Measurements from ENCODE around the gene NCKAP5. TPM values are rescaled to one million over a fixed set of nuclear protein-coding genes. Genes with fewer than 3 reads are reported as not detected.

Gene NCKAP5
- total and polyA plus RNA-seq, 7 donors, result 0.03 to 1.2 (median 0.22) TPM

- no peaks in the 10 kb centered on the region for H3K9me3 ChIP-seq
- DNase-seq (no peak), ATAC-seq (no peak)
- H3K27ac ChIP-seq, result no peak overlapping the region
- peaks cover 0 to 7% (median 2%) of the 10 kb centered on the region in 3 donors for H3K27me3 ChIP-seq (ENCODE audit: insufficient read depth in 3 of 3, low read length in 2 of 3)
- no peaks in the 10 kb centered on the region for H3K4me1 ChIP-seq
- intact Hi-C loops (cut with DNase I), result no loop called here
- no peaks in the 10 kb centered on the region for H3K36me3 ChIP-seq (ENCODE audit: insufficient read depth in 1 of 2, low read depth in 1 of 2)
- H3K4me3 ChIP-seq, result peak overlapping the region; percentile 56
- TF ChIP-seq CTCF (IDR thresholded peaks at IDR 0.05), result no peak
- WGBS, 3 donors, result 53 to 55% (median 54%) methylated on average over 7 of the region's 7 CpGs
Observed at GRCh38 chr2:133264989-133265401, 303.3 kb downstream of the NCKAP5 start.

- peaks cover 0 to 7% (median 2%) of the 10 kb centered on the region in 3 donors for H3K27me3 ChIP-seq (ENCODE audit: insufficient read depth in 3 of 3, low read length in 2 of 3)
- H3K36me3 ChIP-seq (ENCODE audit: insufficient read depth in 1 of 2, low read depth in 1 of 2), result no peaks in the 10 kb centered on the region
- 88 to 94% (median 90%) methylated on average over 2 of the region's 2 CpGs for WGBS, 3 donors
- no peaks in the 10 kb centered on the region for H3K4me1 ChIP-seq
- H3K9me3 ChIP-seq, result no peaks in the 10 kb centered on the region
- no peak overlapping the region for H3K4me3 ChIP-seq
- TF ChIP-seq CTCF (IDR thresholded peaks at IDR 0.05), result no peak
- DNase-seq (no peak), ATAC-seq (no peak)
- H3K27ac ChIP-seq, result no peak overlapping the region
- intact Hi-C loops (cut with DNase I), result no loop called here
Observed at GRCh38 chr2:133262893-133263292, 305.4 kb downstream of the NCKAP5 start.

GRCh38 chr2:133255360-133255759, 312.9 kb downstream of the NCKAP5 start:
- Histone ChIP-seq H3K9me3 (no peaks in the 10 kb centered on the region), H3K36me3 (ENCODE audit: insufficient read depth in 1 of 2, low read depth in 1 of 2) (no peaks in the 10 kb centered on the region), H3K27ac (no peak overlapping the region), H3K27me3 (ENCODE audit: insufficient read depth in 3 of 3, low read length in 2 of 3) (no peaks in the 10 kb centered on the region), H3K4me3 (no peak overlapping the region), H3K4me1 (no peaks in the 10 kb centered on the region)
- WGBS, 3 donors, result 92 to 94% (median 92%) methylated on average over 2 of the region's 2 CpGs
- DNase-seq (no peak), ATAC-seq (no peak)
- no peak for TF ChIP-seq CTCF (IDR thresholded peaks at IDR 0.05)
- intact Hi-C loops (cut with DNase I), result no loop called here

- Histone ChIP-seq H3K27me3 (ENCODE audit: insufficient read depth in 3 of 3, low read length in 2 of 3) (no peaks in the 10 kb centered on the region), H3K9me3 (no peaks in the 10 kb centered on the region), H3K4me1 (no peaks in the 10 kb centered on the region), H3K27ac (no peak overlapping the region), H3K36me3 (ENCODE audit: insufficient read depth in 1 of 2, low read depth in 1 of 2) (no peaks in the 10 kb centered on the region), H3K4me3 (no peak overlapping the region)
- ATAC-seq (no peak), DNase-seq (no peak)
- WGBS, 3 donors, result 86 to 95% (median 87%) methylated on average over 2 of the region's 2 CpGs
- no peak for TF ChIP-seq CTCF (IDR thresholded peaks at IDR 0.05)
- intact Hi-C loops (cut with DNase I), result no loop called here
Observed at GRCh38 chr2:133253793-133254192, 314.5 kb downstream of the NCKAP5 start.

- Histone ChIP-seq H3K27me3 (ENCODE audit: insufficient read depth in 3 of 3, low read length in 2 of 3) (no peaks in the 10 kb centered on the region), H3K27ac (no peak overlapping the region), H3K4me1 (no peaks in the 10 kb centered on the region), H3K9me3 (no peaks in the 10 kb centered on the region), H3K4me3 (no peak overlapping the region), H3K36me3 (ENCODE audit: insufficient read depth in 1 of 2, low read depth in 1 of 2) (no peaks in the 10 kb centered on the region)
- intact Hi-C loops (cut with DNase I), result no loop called here
- 86 to 88% (median 87%) methylated on average over 5 of the region's 5 CpGs for WGBS, 3 donors
- no peak for TF ChIP-seq CTCF (IDR thresholded peaks at IDR 0.05)
- ATAC-seq (no peak), DNase-seq (no peak)
Observed at GRCh38 chr2:133252780-133253355, 315.4 kb downstream of the NCKAP5 start.
